ENCODE measurements around the gene HTT. TPM values are rescaled to one million over a fixed set of nuclear protein-coding genes. Genes with fewer than 3 reads are reported as not detected.
"Not testable (repeated sequence)": the region's sequence is repeated elsewhere in the genome, so short reads cannot be mapped to it uniquely, and the experiment has no call there.

Gene HTT
- total RNA-seq, 1 experiment from 2014 or later = 19.1 TPM

GRCh38 chr4:3118312-3118711 is 43.8 kb downstream of the HTT start:
- no peak for DNase-seq (ENCODE audit: low read depth)

- DNase-seq (ENCODE audit: low read depth) = no peak
These were observed 45.0 kb downstream of the HTT start for GRCh38 chr4:3119464-3119863.

DNA sequence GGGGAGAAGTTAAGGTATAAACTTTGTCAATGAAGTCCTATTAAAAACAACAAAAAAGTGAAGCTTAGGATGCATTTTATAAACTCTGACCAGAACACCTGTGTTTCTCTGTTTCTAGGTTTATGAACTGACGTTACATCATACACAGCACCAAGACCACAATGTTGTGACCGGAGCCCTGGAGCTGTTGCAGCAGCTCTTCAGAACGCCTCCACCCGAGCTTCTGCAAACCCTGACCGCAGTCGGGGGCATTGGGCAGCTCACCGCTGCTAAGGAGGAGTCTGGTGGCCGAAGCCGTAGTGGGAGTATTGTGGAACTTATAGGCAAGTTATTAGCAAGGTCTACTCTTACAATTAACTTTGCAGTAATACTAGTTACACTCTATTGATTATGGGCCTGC is 46.6 kb downstream of the HTT start:
- DNase-seq (ENCODE audit: low read depth) = no peak

- no peak for DNase-seq (ENCODE audit: low read depth)
These were observed 47.1 kb downstream of the HTT start for GRCh38 chr4:3121596-3121995.

DNA sequence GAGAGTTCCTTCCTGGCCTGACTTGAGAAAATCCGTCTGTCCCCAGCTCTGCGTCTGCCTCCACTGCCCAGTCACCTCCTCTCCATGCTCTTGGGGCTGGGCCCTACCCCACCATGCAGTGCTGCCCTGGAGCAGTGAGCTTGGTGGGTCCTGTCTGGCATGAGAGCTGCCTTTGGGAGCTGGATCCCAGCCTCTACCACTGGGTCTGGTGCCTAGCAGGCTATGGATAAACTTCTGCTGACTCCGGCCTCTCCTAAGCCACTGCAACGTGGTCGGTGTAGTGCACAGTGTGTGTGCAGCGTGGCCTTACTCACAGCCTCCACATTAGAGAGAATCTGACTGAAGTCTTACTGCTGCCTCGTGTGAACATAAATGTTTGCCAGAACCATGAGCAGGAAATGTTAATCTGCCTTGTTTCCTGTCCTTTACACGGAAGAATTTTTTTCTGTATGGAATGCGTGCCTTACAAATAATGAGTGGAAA is 47.6 kb downstream of the HTT start:
- DNase-seq (ENCODE audit: low read depth) = no peak

GRCh38 chr4:3123181-3123671 is 48.7 kb downstream of the HTT start:
- no peak for DNase-seq (ENCODE audit: low read depth)

GRCh38 chr4:3124070-3124767 is 49.7 kb downstream of the HTT start:
- DNase-seq (ENCODE audit: low read depth) = no peak

DNA sequence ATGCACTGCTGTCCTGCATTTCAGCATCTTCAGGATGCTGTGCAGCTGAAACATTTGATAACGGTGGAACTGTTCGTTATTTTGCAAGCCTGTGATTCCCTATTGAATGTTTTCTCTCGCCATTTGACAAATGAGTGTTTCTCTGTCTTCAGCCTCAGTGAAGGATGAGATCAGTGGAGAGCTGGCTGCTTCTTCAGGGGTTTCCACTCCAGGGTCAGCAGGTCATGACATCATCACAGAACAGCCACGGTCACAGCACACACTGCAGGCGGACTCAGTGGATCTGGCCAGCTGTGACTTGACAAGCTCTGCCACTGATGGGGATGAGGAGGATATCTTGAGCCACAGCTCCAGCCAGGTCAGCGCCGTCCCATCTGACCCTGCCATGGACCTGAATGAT is 52.6 kb downstream of the HTT start:
- no peak for DNase-seq (ENCODE audit: low read depth)

DNA sequence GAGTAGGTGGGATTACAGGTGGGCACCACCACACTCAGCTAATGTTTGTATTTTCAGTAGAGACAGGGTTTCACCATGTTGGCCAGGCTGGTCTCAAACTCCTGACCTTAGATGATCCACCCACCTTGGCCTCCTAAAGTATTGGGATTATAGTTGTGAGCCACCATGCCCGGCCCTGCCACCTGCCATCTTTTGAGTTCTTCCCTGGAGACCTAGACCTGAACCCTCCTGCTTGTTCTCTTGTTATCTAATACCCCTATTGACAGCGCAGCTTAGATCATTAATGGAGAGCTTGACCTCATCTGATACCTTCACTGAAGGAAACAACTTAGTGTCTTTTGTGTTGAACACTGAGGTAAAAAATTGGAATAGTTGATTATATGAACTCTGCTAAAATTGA is 53.6 kb downstream of the HTT start:
- DNase-seq (ENCODE audit: low read depth) = no peak

DNA sequence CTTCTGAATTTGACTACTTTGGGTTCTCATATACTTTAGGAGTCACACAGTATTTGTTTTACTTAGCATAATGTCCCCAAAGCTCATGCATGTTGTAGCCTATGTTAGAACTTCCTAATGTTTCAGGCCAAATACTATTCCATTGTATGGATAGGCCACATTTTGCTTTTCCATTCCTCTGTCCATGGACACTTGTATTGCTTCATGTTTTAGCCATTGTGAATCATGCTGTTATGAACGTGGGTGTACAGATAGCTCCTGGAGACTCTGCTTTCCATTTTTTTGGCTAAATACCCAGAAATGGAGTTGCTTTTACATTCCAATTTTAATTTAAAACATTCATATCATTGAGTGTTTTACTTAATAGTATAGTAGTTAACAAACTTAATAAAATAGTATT is 54.5 kb downstream of the HTT start:
- DNase-seq (ENCODE audit: low read depth) = no peak

GRCh38 chr4:3130201-3130600 is 55.7 kb downstream of the HTT start:
- DNase-seq (ENCODE audit: low read depth) = no peak

DNA sequence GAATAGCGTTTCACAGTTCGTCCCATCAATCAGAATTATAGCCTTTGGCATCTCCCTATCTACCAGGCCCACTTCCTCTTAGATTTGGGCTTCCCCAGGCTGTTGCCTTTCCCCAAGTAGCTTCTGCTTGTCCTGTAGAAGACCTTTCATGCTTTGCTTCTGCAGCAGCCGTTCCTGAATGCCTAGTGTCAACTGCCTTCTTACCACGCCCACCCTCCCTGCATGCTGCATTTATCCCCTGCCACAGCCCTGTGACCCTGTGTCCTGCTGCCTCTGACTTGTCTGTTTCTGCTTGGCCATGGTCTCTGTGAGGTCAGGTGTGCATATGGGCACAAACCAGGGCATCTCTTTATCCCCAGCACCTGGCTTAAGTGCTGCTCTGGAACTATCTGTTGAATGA is 56.3 kb downstream of the HTT start:
- no peak for DNase-seq (ENCODE audit: low read depth)

DNA sequence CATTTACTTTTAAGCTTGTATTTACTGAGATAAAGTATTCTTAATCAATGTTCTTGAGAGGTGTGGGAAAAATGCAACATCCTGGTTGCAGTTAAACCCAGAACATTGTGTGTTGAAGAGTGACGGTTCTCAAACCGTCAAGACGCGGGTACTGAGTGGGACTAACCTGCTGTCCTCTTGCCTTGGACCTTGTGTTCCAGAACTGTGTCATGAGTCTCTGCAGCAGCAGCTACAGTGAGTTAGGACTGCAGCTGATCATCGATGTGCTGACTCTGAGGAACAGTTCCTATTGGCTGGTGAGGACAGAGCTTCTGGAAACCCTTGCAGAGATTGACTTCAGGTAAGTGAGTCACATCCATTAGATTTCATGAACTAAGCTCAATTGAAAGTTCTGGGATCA is 59.7 kb downstream of the HTT start:
- DNase-seq (ENCODE audit: low read depth) = no peak

- DNase-seq (ENCODE audit: low read depth) = no peak
These were observed 60.9 kb downstream of the HTT start for GRCh38 chr4:3135155-3136011.

- no peak for DNase-seq (ENCODE audit: low read depth)
These were observed 62.0 kb downstream of the HTT start for GRCh38 chr4:3136454-3136853.

DNA sequence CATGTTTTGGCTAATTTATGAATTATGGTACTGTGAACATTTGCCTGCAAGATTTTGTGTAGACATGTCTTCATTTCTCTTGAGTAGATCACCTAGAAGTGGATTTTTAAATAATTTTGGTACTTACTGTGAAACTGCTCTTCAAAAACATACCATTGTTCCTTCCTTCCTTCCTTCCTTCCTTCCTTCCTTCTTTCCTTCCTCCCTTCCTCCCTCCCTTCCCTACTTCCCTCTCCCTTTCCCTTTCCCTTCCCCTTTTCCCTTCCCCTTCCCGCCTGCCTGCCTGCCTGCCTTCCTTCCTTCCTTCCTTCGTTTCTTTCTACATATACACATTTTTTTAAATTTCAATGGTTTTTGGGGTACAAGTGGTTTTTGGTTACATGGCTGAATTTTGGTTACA is 63.4 kb downstream of the HTT start:
- DNase-seq (ENCODE audit: low read depth) = no peak

DNA sequence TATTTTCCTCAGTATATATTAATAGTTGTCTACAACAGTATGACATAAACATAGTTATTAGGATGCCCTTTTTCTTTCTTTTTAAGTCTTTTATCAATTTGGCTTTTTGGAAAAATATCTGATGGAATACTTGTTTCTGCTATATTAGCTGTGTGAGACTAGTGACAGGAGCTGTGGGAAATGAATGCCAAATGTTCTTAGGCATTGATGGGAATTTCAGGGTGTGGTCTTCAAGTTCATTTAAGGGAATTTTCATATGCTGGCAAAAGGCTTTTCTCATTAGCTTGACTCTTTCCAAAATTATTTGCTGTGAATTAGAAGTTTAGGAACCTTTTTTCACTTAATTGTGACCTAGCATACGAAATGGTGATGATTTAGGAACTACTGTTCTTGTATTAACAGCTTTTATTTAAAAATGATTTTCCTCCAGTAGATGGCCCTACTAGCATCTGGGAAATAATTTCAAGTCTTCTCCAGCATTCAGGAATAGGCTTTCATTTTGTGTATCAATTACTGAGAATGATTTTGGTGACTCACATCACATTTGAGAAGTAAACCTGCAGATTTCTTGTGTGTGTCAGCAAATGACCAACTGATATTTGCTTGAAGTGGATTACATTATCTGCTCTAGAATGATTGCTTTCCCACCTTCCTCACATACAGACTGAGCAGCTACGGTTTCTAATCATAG is 70.9 kb downstream of the HTT start:
- DNase-seq (ENCODE audit: low read depth) = peak; percentile 25

DNA sequence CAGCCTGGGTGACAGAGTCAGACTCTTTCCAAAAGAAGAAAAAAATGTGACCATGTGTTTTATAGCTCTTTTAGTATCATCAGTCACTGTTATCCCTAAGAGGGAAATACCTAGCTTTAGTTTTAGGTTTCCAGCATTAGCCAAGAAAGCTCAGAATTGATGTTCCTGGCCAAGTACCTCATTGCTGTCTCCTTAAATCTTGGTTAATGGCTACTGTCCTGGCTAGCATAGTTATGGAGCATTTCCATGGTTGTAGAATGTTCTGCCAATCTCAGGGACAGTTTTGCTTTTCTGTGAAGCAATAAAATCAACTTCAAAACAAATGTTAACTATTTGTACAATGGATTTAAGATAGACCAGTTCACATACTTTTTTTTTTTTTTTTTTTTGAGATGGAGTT is 74.4 kb downstream of the HTT start:
- DNase-seq (ENCODE audit: low read depth) = no peak

DNA sequence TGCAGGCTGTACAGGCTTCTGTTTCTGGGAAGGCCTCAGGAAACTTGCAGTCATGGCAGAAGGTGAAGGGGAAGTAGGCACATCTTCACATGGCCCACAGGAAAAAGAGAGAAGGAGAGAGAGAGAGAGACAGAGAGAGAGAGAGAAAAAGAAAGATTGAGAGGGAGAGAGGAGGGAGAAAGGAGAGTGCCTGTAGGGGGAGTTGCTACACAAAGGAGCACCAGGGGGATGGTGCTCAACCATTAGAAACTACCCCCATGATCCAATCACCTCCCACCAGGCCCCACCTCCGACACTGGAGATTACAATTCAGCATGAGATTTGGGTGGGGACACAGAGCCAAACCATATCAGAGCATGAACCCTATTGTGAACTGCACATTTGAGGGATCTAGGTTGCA is 76.8 kb downstream of the HTT start:
- not testable (repeated sequence) for DNase-seq (ENCODE audit: low read depth)

DNA sequence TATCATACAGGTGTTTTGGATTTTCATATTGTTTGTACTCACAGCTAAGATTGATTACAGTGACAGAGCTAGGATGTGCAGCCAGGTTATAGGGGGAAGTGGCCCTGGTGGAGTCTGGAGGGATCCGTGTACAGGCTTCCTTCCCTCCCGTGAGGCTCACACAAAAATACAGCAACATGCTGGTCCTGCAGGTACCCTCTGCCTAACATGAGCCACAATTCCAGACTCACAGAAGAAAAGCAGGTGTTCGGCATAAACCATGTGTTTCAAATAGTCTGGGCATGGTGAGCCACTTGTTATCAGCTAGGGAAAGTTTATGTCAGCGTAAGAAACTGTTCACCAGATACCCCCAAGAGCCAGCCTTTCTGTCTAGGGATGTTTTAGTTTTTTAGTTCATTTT is 82.9 kb downstream of the HTT start:
- no peak for DNase-seq (ENCODE audit: low read depth)

DNA sequence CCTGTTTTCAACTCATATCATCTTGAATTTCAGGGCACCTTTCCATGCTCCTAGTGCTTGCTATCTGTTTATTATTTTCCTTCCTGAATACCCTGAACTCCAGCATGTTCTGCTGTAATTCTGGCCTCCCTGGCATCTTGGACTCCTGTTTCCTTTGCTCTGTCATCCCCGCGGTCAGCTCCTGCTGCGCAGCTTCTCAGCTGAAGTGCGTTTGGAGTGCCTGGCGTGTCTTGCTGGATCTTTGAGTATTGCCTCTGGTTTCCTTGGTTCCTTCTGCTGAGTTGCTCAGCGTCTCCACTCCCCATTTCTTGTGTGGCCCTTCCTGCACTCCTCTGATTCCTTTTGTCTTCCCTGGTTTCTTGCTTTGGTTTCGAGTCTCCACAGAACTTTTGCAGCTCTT is 84.4 kb downstream of the HTT start:
- DNase-seq (ENCODE audit: low read depth) = no peak

- DNase-seq (ENCODE audit: low read depth) = no peak
These were observed 86.0 kb downstream of the HTT start for GRCh38 chr4:3160438-3160837.
